ENCODE measurements around the gene CTNNA2. TPM values are rescaled to one million over a fixed set of nuclear protein-coding genes. Genes with fewer than 3 reads are reported as not detected.

CTNNA2 gene
- polyA plus RNA-seq, 1 experiment: not detected

GRCh38 chr2:79585701-79586433 is 73.0 kb downstream of the CTNNA2 start:
- no peak for TF ChIP-seq CTCF (IDR thresholded peaks at IDR 0.05; ENCODE audit: low read depth, low read length)
- POLR2A ChIA-PET: no interaction called here
- no peak overlapping the region for H3K27ac ChIP-seq (ENCODE audit: low read depth, low read length)
- H3K27me3 ChIP-seq (ENCODE audit: control insufficient read depth, insufficient read depth, low read length): no peaks in the 10 kb centered on the region
- H3K4me3 ChIP-seq (ENCODE audit: low read depth, low read length): no peak overlapping the region
- CTCF ChIA-PET: no interaction called here
- DNase-seq (ENCODE audit: low read depth, low spot score): no peak
- H3K9me3 ChIP-seq (ENCODE audit: control insufficient read depth, insufficient read depth, low read length): peaks cover 3% of the 10 kb centered on the region; the same call in 1 of the 2 replicates

DNA sequence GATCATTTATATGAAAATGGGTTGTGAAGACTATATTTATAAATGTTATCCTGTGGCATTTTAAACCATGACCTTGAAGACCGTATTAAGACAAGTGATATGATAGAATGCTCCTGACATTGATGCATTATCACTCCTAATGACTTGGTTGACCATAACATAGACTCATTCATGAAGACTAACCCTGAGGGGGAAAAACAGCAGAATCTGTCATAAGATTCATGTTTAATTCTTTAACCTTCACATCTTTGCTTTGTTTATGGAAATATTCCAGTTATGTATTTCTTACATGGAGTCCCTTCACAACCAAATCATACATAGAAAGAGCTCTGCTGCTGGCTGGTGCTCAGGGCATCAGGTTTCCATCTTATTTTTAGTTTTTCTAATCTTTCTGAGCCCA is 78.4 kb downstream of the CTNNA2 start:
- CTCF ChIA-PET: no interaction called here
- DNase-seq (ENCODE audit: low read depth, low spot score): no peak
- POLR2A ChIA-PET: no interaction called here

DNA sequence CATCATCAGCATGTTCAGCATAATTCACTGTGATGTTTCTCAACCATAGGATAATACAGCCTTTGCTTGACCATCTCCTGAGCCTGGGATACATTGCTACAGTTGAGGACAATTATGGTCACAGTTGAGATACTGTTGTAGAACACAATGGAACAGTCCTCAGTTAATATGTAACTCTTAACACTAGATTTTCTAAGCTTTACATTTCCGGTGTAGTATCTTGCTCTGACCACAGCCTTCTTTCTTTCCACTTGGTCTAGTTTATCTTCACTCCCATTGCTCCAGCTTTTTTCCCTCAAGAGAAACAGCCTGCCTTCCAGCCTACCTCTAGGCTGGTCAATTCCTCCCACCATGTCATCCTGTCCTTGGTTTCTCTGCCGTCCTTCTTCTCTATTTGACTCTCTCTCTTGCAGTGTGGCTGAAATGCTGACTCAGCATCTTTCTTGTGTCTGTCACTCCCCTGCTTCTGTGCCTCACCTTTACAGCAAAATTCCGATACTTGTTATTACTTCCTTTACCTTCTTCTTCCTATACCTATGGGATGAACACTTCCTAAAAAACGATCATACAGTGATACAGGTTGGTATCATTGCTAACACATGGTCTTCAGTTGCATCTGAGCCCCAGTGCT is 80.5 kb downstream of the CTNNA2 start:
- H3K9me3 ChIP-seq (ENCODE audit: control insufficient read depth, insufficient read depth, low read length): no peaks in the 10 kb centered on the region
- no peak overlapping the region for H3K4me3 ChIP-seq (ENCODE audit: low read depth, low read length)
- no peak for DNase-seq (ENCODE audit: low read depth, low spot score)
- POLR2A ChIA-PET: no interaction called here
- CTCF ChIA-PET: no interaction called here
- no peaks in the 10 kb centered on the region for H3K27me3 ChIP-seq (ENCODE audit: control insufficient read depth, insufficient read depth, low read length)
- no peak overlapping the region for H3K27ac ChIP-seq (ENCODE audit: low read depth, low read length)
- no peak for TF ChIP-seq CTCF (IDR thresholded peaks at IDR 0.05; ENCODE audit: low read depth, low read length)

More for the DNA sequence above, 78.4 kb downstream of the CTNNA2 start:
- H3K27me3 ChIP-seq (ENCODE audit: control insufficient read depth, insufficient read depth, low read length): no peaks in the 10 kb centered on the region
- H3K27ac ChIP-seq (ENCODE audit: low read depth, low read length): no peak overlapping the region
- H3K9me3 ChIP-seq (ENCODE audit: control insufficient read depth, insufficient read depth, low read length): peaks cover 3% of the 10 kb centered on the region; the same call in 1 of the 2 replicates
- H3K4me3 ChIP-seq (ENCODE audit: low read depth, low read length): no peak overlapping the region
- no peak for TF ChIP-seq CTCF (IDR thresholded peaks at IDR 0.05; ENCODE audit: low read depth, low read length)

DNA sequence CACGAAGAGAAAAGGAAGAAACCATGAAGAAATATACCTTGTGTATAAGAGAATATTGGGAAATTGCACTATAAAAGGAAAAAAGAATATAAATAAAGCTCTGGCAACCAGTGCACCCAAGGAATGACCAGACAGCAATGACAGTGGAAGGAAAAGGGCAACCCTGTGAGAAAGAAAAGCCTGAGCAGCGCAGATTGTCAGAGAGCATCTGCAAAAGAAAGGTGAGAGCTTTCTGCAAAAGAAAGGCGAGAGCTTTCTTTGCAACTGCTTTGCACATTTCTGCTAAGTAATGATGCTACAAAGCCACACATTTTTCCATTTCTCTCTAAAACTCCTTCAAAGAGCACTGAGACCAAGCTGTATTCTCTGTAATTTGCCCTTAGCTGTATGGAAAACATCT is 83.6 kb downstream of the CTNNA2 start:
- no peak for TF ChIP-seq CTCF (IDR thresholded peaks at IDR 0.05; ENCODE audit: low read depth, low read length)
- ChIA-PET POLR2A (no interaction called here), CTCF (no interaction called here)
- no peak overlapping the region for H3K4me3 ChIP-seq (ENCODE audit: low read depth, low read length)
- no peaks in the 10 kb centered on the region for H3K27me3 ChIP-seq (ENCODE audit: control insufficient read depth, insufficient read depth, low read length)
- no peak overlapping the region for H3K27ac ChIP-seq (ENCODE audit: low read depth, low read length)
- no peaks in the 10 kb centered on the region for H3K9me3 ChIP-seq (ENCODE audit: control insufficient read depth, insufficient read depth, low read length)
- DNase-seq (ENCODE audit: low read depth, low spot score): no peak

DNA sequence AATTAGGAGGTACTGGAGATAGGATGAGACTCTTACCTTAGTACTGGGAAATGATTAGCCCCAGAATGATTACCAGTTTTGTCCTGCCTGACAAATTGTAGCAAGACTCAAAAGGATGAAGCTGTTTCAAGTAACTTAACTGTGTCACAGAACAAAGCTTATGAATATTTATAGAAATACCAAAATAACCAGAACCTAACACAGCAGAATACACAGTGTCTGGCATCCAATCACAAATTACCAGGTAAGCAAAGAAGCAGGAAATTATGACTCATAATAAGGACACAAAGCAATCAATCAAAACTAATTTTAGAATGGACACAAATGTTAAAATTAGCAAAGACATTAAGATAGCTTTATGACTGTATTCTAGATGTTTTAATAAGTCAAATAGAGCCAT is 91.9 kb downstream of the CTNNA2 start:
- ChIA-PET CTCF (no interaction called here), POLR2A (no interaction called here)
- H3K27me3 ChIP-seq (ENCODE audit: control insufficient read depth, insufficient read depth, low read length): no peaks in the 10 kb centered on the region
- no peak for TF ChIP-seq CTCF (IDR thresholded peaks at IDR 0.05; ENCODE audit: low read depth, low read length)
- no peak overlapping the region for H3K4me3 ChIP-seq (ENCODE audit: low read depth, low read length)
- DNase-seq (ENCODE audit: low read depth, low spot score): no peak
- H3K27ac ChIP-seq (ENCODE audit: low read depth, low read length): no peak overlapping the region
- no peaks in the 10 kb centered on the region for H3K9me3 ChIP-seq (ENCODE audit: control insufficient read depth, insufficient read depth, low read length)
